MM.1S (cell line): ENCODE data around the gene SPACA7.
A peak's percentile ranks its signal among the peaks of the same experiment; 100 is the strongest.

Experiments used
- DNase-seq: peaks from one replicate; pipeline ENCODE4 v3.0.0-alpha.2; 2015
- H2AFZ ChIP-seq: fragments of 300-600 bp; sonication (generic); 2 replicates; pipeline ENCODE4 v1.6.0; 2016; ENCODE audit warnings: antibody characterized with exemption, low read length
- H3F3A ChIP-seq: fragments of 300-600 bp; sonication (generic); 2 replicates; pipeline ENCODE4 v1.6.1; 2016; ENCODE audit warnings: mild to moderate bottlenecking, antibody characterized with exemption, low read length, moderate library complexity, mixed read lengths; ENCODE audit not compliant: insufficient read depth
- H3K27ac ChIP-seq: fragments of 300-600 bp; sonication (generic); 2 replicates; pipeline ENCODE4 v1.5.1; 2016; ENCODE audit warnings: mild to moderate bottlenecking, low read length
- H3K27me3 ChIP-seq: fragments of 300-600 bp; sonication (generic); replicated peaks from 2 replicates; pipeline ENCODE4 v1.6.0; 2016; ENCODE audit warnings: low read length; ENCODE audit not compliant: insufficient read depth
- H3K36me3 ChIP-seq: fragments of 300-600 bp; sonication (generic); replicated peaks from 2 replicates; pipeline ENCODE4 v1.6.1; 2016; ENCODE audit warnings: mild to moderate bottlenecking, low read length, mixed read lengths; ENCODE audit not compliant: insufficient read depth
- H3K4me1 ChIP-seq: fragments of 300-600 bp; sonication (generic); 2 replicates; pipeline ENCODE4 v1.6.1; 2016; ENCODE audit warnings: low read length, mixed read lengths
- H3K4me2 ChIP-seq: fragments of 300-600 bp; sonication (generic); 2 replicates; pipeline ENCODE4 v1.6.0; 2016; ENCODE audit warnings: low read depth, low read length
- H3K4me3 ChIP-seq: fragments of 300-600 bp; sonication (generic); 2 replicates; pipeline ENCODE4 v1.5.1; 2016; ENCODE audit warnings: low read length, mixed read lengths
- H3K79me2 ChIP-seq: fragments of 300-600 bp; sonication (generic); 2 replicates; pipeline ENCODE4 v1.6.1; 2016; ENCODE audit warnings: mixed run types, low read length, mixed read lengths
- H3K9ac ChIP-seq: fragments of 300-600 bp; sonication (generic); 2 replicates; pipeline ENCODE4 v1.6.1; 2016; ENCODE audit warnings: low read length, mixed read lengths
- H3K9me2 ChIP-seq: fragments of 300-600 bp; sonication (generic); replicated peaks from 2 replicates; pipeline ENCODE4 v1.6.1; 2016; ENCODE audit warnings: mild to moderate bottlenecking, low read length, mixed read lengths; ENCODE audit not compliant: insufficient read depth
- H3K9me3 ChIP-seq: fragments of 300-600 bp; sonication (generic); replicated peaks from 2 replicates; pipeline ENCODE4 v1.6.1; 2016; ENCODE audit warnings: mild to moderate bottlenecking, low read length, mixed read lengths; ENCODE audit not compliant: insufficient read depth
- H4K20me1 ChIP-seq: fragments of 300-600 bp; sonication (generic); 2 replicates; pipeline ENCODE4 v1.6.1; 2016; ENCODE audit warnings: mild to moderate bottlenecking, low read length, moderate library complexity, mixed read lengths; ENCODE audit not compliant: insufficient read depth
- EZH2 ChIP-seq: fragments of 300-600 bp; sonication (generic); optimal IDR thresholded peaks from 2 replicates; pipeline ENCODE3; 2017; ENCODE audit warnings: low read depth, mild to moderate bottlenecking, antibody characterized with exemption, low read length, mixed read lengths
- EZH2phosphoT487 ChIP-seq: fragments of 300-600 bp; sonication (generic); IDR thresholded peaks from 2 replicates; pipeline ENCODE4 v1.6.1; 2018; ENCODE audit warnings: antibody characterized with exemption, low read length
- TF ChIP-seq, protein P1 (sequence below): fragments of 300-600 bp; sonication (generic); IDR thresholded peaks from 2 replicates; pipeline ENCODE4 v1.5.1; 2016; ENCODE audit warnings: antibody characterized with exemption, low read length, mixed read lengths

SPACA7 gene

DNA sequence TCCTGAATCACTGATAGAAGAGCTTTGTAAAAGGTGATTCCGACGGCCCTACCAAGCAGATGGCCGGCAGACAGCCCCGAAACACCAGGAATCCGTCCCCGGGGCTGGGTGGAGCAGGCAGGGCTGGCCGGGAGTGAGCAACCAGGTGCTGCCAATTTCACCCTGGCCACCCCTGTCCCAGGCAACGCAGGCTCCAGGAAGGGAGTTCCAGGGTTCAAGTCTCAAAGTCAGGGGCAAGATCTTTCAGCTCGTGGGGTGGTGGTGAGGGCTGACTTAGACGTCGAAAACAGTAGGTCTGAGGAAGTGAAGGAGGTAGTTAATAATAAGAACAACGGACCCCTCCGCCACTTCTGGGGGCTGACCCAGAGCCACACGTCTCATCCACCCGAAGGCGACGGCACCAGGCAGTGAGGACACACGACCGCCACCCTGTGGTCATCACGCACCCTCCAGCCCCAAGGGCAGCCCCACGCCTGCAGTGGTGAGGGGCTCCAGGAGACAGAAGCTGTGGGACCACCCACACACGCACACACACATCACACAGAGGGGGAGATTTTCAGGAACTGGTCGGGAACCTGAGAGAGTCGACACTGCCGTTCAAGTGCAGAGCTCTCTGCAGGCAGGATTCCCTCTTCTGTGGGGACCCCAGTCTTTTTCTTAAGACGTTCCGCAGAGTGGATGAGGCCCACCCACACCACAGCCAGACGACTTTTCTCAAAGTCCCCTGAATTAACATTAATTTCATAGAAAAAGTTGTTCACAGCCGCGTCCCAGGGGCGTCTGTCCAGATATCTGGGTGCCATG is 67.2 kb downstream of the SPACA7 start:
- no peaks in the 10 kb centered on the region for H4K20me1 ChIP-seq
- no peak overlapping the region for H3K27ac ChIP-seq
- H2AFZ ChIP-seq, result 0 out of 2 replicates have a peak overlapping the region, but pooled peaks have one; percentile 0
- H3K4me1 ChIP-seq, result 0 out of 2 replicates have a peak, but pooled peaks cover 6% of the 10 kb centered on the region
- DNase-seq, result no peak
- no peak overlapping the region for H3K4me2 ChIP-seq
- no peak overlapping the region for H3K9ac ChIP-seq
- no peaks in the 10 kb centered on the region for H3F3A ChIP-seq
- H3K4me3 ChIP-seq, result no peak overlapping the region
- TF ChIP-seq EZH2phosphoT487, result no peak
- TF ChIP-seq, protein P1, sequence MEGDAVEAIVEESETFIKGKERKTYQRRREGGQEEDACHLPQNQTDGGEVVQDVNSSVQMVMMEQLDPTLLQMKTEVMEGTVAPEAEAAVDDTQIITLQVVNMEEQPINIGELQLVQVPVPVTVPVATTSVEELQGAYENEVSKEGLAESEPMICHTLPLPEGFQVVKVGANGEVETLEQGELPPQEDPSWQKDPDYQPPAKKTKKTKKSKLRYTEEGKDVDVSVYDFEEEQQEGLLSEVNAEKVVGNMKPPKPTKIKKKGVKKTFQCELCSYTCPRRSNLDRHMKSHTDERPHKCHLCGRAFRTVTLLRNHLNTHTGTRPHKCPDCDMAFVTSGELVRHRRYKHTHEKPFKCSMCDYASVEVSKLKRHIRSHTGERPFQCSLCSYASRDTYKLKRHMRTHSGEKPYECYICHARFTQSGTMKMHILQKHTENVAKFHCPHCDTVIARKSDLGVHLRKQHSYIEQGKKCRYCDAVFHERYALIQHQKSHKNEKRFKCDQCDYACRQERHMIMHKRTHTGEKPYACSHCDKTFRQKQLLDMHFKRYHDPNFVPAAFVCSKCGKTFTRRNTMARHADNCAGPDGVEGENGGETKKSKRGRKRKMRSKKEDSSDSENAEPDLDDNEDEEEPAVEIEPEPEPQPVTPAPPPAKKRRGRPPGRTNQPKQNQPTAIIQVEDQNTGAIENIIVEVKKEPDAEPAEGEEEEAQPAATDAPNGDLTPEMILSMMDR, result peak; percentile 31
- no peak for TF ChIP-seq EZH2
- H3K9me3 ChIP-seq, result no peaks in the 10 kb centered on the region
- H3K79me2 ChIP-seq, result no peaks in the 10 kb centered on the region
- H3K9me2 ChIP-seq, result no peaks in the 10 kb centered on the region
- H3K27me3 ChIP-seq, result peaks cover 45% of the 10 kb centered on the region
- H3K36me3 ChIP-seq, result no peaks in the 10 kb centered on the region

DNA sequence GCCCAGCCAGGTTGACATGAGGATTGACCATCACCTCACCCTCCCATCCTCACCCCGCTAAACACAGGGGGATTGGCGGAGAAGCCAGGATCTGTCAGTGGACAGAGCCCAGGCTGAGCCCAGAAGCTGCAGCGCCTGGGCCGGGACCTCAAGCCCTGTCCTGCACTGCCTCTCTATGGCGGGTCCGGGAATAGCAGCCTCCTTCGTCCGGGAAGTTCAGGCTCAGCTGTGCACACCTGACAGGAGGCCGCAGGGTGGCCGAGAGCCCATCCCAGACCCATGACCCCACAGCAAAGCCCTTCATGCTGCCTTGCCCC is 67.8 kb downstream of the SPACA7 start:
- Histone ChIP-seq H3K4me2 (no peak overlapping the region), H4K20me1 (no peaks in the 10 kb centered on the region), H3K9me3 (no peaks in the 10 kb centered on the region), H3K9me2 (no peaks in the 10 kb centered on the region), H3K36me3 (no peaks in the 10 kb centered on the region), H3K4me1 (0 out of 2 replicates have a peak, but pooled peaks cover 6% of the 10 kb centered on the region), H3K9ac (no peak overlapping the region), H2AFZ (0 out of 2 replicates have a peak overlapping the region, but pooled peaks have one; percentile 0), H3K4me3 (no peak overlapping the region), H3F3A (no peaks in the 10 kb centered on the region), H3K79me2 (no peaks in the 10 kb centered on the region), H3K27me3 (peaks cover 50% of the 10 kb centered on the region), H3K27ac (no peak overlapping the region)
- no peak for TF ChIP-seq EZH2
- TF ChIP-seq EZH2phosphoT487, result no peak
- TF ChIP-seq, protein P1, result peak; percentile 81
- peak; percentile 54 for DNase-seq

DNA sequence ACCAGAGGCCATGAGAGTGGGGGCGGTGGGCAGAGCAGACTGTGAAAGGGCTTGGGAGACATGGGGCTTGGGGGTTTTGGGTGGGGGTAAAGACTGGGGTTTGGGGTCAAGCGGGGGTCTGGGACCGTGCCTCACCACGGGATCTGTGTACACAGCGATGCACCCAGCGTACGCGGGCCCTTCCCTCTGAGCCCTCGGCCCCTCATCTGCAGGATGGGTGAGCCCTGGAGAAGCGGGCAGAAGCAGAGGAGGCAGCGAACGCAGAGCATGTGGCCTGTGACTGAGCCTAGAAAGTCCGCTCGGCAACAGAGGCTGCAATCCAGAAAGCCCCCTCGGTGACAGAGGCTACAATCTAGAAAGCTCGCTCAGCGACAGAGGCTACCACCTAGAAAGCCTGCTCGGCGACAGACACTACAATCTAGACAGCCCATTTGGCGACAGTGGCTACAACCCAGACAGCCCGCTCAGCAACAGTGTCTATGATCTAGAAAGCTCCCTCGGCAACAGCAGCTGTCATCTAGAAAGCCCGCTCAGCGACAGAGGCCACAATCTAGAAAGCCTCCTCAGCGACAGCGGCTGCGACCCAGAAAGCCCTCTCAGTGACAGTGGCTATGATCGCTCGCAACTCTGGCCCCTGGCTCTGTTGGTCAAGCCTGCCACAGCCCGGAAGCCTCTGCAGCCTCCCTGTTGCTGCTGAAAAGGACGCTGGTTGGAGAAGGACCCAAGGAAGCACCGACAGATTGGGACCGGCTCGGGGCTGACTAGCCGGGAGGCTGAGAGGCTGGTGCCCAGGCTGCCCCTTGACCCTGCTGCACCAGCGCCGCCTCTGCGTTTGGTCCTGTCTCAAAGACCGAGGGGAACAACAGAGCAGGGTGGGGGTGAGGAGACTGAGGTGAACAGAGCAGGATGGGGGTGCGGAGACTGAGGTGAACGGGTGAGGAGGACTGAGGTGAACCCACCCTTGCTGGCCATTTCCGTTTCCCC is 68.6 kb downstream of the SPACA7 start:
- peaks cover 57% of the 10 kb centered on the region for H3K27me3 ChIP-seq
- no peak overlapping the region for H2AFZ ChIP-seq
- no peaks in the 10 kb centered on the region for H3F3A ChIP-seq
- 0 out of 2 replicates have a peak, but pooled peaks cover 6% of the 10 kb centered on the region for H3K4me1 ChIP-seq
- H3K79me2 ChIP-seq, result no peaks in the 10 kb centered on the region
- DNase-seq, result no peak
- H3K4me2 ChIP-seq, result no peak overlapping the region
- no peaks in the 10 kb centered on the region for H3K36me3 ChIP-seq
- H3K4me3 ChIP-seq, result no peak overlapping the region
- no peaks in the 10 kb centered on the region for H3K9me2 ChIP-seq
- H3K9ac ChIP-seq, result no peak overlapping the region
- no peak overlapping the region for H3K27ac ChIP-seq
- no peaks in the 10 kb centered on the region for H3K9me3 ChIP-seq
- H4K20me1 ChIP-seq, result no peaks in the 10 kb centered on the region
- TF ChIP-seq EZH2phosphoT487 (no peak), EZH2 (no peak)
- TF ChIP-seq, protein P1, result no peak
